Suprapubic skin (tissue), 4 donors: ENCODE measurements around the gene SAMD4B.

Source experiments
- CTCF ChIP-seq, 2 donors: fragments of 200-600 bp in 1 of 2; fragments of 450-650 bp in 1 of 2; sonication (generic) in 1 of 2; IDR thresholded peaks; one replicate each; pipeline ENCODE4 v1.5.1; 2016 to 2019; ENCODE audit warnings: antibody characterized with exemption in 2 of 2, mild to moderate bottlenecking in 1 of 2, moderate library complexity in 1 of 2
- EP300 ChIP-seq: sonication (generic); formaldehyde crosslinking; IDR thresholded peaks from one replicate; pipeline ENCODE4 v1.6.1; 2017; ENCODE audit warnings: antibody characterized with exemption
- POLR2A ChIP-seq, 2 donors: fragments of 450-650 bp; IDR thresholded peaks; one replicate each; pipeline ENCODE4 v1.6.1; 2017; ENCODE audit warnings: antibody characterized with exemption in 2 of 2, mild to moderate bottlenecking in 2 of 2, moderate library complexity in 2 of 2
- POLR2AphosphoS5 ChIP-seq, 3 donors: sonication (generic); formaldehyde crosslinking; IDR thresholded peaks; one replicate each; pipeline ENCODE4 v1.6.1; 2017; ENCODE audit warnings: antibody characterized with exemption in 3 of 3

DNA sequence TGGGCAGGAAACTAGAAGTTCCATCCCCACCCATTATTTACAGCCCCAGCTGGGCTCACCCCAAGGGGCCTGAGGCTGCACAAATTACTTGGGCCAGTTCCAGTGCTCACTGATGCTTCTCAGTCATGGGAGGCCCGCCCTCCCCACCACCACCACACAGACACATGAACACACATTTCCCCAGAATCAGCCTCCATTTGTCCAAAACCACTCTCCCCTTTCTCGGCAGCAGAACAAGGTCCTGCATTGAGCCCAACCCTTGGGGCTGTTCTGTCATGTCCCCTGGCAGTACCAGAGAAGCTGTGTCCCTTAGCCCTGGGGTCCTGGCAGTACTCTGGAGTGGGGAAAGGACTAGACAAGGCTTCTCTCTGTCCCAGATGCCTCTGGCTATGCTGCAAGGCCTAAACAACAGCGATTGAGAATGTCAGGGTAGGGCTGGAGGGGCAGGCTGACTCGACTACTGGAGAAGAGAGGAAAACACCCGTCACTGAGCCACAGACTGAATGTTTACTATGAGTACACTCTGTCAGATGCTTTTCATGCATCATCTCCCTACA is 21.8 kb downstream of the SAMD4B start:
- TF ChIP-seq POLR2AphosphoS5 (IDR thresholded peaks at IDR 0.05) = no peak
- TF ChIP-seq CTCF (IDR thresholded peaks at IDR 0.05) = no peak
- TF ChIP-seq POLR2A (IDR thresholded peaks at IDR 0.05) = no peak
- TF ChIP-seq EP300 = no peak
